HG03045 (cell line): ENCODE measurements around the gene CEP89.
"Not testable (repeated sequence)": the region's sequence is repeated elsewhere in the genome, so short reads cannot be mapped to it uniquely, and the experiment has no call there.

Experiments used
- ATAC-seq: cut with Tn5 transposase; IDR thresholded peaks from one replicate; pipeline ENCODE4 v1.9.1; 2021; ENCODE audit warnings: mild to moderate bottlenecking, moderate library complexity; ENCODE audit not compliant: unreplicated experiment

The CEP89 gene

GRCh38 chr19:32848035-32848434, 123.7 kb downstream of the CEP89 start:
- not testable (repeated sequence) for ATAC-seq

GRCh38 chr19:32843716-32844245, 128.0 kb downstream of the CEP89 start:
- no peak for ATAC-seq

GRCh38 chr19:32842061-32842460, 129.7 kb downstream of the CEP89 start:
- no peak for ATAC-seq

- no peak for ATAC-seq
These were observed 134.2 kb downstream of the CEP89 start for GRCh38 chr19:32837531-32837930.

- not testable (repeated sequence) for ATAC-seq
These were observed 138.4 kb downstream of the CEP89 start for GRCh38 chr19:32833388-32833787.

GRCh38 chr19:32832825-32833224, 138.9 kb downstream of the CEP89 start:
- ATAC-seq: not testable (repeated sequence)

GRCh38 chr19:32832094-32832493, 139.7 kb downstream of the CEP89 start:
- not testable (repeated sequence) for ATAC-seq

- no peak for ATAC-seq
These were observed 140.1 kb downstream of the CEP89 start for GRCh38 chr19:32831611-32832010.

- ATAC-seq: no peak
These were observed 141.3 kb downstream of the CEP89 start for GRCh38 chr19:32830231-32831014.

GRCh38 chr19:32829345-32829896, 142.3 kb downstream of the CEP89 start:
- no peak for ATAC-seq

- ATAC-seq: no peak
These were observed 143.0 kb downstream of the CEP89 start for GRCh38 chr19:32828643-32829344.

GRCh38 chr19:32828139-32828538, 143.6 kb downstream of the CEP89 start:
- no peak for ATAC-seq
